GM19099 (cell line): ENCODE measurements around the gene KIF26A.

ENCODE experiments used
- POLR2A ChIP-seq: IDR thresholded peaks from 3 replicates; pipeline ENCODE4 v1.6.1; 2011; ENCODE audit warnings: low read depth; ENCODE audit not compliant: insufficient read length; ENCODE audit errors: extremely low read depth

KIF26A gene

DNA sequence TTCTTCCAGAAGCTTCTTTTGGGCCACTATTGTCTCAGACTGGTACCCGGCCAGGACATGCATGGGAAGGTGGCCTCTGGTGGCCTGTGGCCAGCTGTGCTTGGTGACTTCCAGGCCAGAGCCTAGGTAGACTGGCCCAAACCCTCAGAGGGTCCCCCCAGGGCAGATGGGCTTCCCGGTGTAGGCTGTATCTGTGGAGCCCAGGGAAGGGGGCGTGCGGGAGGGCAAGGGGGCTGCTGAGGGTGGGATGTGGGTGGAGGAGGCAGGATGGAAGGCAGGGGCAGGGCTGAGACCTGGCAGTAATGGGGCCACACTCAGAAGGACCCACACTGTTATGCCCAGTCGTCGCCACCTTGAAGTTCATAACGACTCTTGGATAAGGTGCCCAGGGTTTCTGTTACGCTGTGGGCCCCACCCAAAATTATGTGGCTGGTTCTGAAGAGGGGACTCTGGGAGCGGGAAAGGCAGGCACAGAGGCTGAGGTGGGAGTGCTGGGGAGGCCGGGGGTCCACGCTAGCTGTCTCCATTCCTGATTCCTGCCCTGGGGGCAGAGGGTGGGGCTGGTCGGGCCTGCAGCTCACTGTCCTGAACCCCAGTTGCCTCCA is 52.1 kb downstream of the KIF26A start:
- TF ChIP-seq POLR2A, result no peak

GRCh38 chr14:104191409-104191997 is 53.1 kb downstream of the KIF26A start:
- no peak for TF ChIP-seq POLR2A

GRCh38 chr14:104192146-104192882 is 53.9 kb downstream of the KIF26A start:
- TF ChIP-seq POLR2A, result no peak

DNA sequence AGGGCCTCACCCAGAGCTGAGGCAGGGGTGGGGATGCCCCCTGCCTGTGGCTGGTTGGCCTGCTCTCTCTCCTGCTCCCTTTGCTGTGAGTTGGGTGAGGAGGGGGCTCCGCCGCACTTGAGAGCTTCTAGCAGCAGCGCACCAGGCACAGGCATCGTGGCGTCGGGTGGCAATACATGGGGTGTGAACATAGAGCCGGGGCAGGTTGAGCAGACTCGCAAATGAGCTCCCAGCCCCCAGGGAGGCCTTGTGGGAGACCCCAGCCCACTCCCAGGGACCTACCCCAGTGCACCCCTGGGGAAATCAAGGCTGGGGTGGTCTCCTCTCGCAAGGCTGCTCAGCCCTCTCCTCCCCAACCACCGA is 54.5 kb downstream of the KIF26A start:
- TF ChIP-seq POLR2A, result no peak

GRCh38 chr14:104194016-104194415 is 55.6 kb downstream of the KIF26A start:
- TF ChIP-seq POLR2A, result no peak

DNA sequence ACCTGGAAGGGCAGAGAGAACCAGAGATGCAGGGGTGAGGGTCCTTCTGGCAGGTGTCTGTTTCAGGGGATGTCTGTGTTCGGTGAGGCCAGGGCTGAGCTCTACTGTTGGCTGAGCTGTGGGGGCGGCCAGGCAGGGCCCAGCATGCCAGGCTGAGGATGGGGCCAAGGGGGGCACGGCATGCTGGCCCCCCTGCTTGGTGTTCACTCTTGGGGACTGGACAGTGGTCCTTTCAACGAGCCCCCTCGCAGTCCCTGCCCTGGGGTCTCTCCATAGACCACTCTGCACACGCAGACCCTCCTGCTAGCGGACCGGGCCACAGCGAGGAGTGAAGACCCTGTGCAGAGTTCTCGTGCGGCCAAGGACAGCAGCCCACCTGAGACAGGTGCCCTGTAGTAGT is 56.3 kb downstream of the KIF26A start:
- TF ChIP-seq POLR2A, result no peak

DNA sequence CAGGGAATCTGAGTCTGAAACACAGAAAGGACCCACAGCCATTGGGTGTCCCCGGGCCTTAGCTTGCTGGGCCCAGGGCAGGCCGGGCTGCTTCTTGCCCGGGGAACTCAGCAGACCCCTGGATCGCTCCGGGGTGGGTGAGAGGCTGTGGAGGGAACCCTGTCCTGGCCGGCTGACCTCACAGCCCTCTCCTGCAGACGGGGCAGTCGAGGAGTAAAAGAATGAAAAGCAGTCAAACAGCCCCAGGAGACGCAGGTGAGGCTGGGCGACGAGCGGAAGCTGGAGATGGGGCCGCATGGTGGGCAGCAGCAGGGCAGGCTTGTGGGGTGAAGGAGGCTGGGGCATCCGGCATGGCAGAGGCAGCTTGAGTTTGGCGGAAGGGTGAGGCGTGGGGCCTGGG is 57.0 kb downstream of the KIF26A start:
- no peak for TF ChIP-seq POLR2A

DNA sequence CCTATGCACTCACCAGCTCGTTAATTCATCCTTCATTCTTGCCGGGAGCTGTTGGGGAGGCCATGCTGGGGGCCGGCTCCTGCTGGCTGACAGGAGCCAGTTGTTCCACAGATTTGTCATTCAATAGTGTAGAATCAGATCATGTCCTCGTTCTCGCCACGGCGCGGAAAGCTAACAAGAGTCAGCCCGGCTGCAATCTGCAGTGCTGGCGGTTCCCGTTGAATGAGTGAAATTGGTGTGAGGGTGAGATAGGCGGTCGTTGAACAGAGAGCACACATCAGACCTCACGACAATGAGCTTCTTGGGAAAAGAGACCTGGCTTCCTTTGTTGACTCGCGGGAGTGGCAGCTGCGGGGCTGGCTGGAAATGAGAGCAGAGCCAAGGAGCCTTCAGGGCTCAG is 57.5 kb downstream of the KIF26A start:
- TF ChIP-seq POLR2A, result no peak

DNA sequence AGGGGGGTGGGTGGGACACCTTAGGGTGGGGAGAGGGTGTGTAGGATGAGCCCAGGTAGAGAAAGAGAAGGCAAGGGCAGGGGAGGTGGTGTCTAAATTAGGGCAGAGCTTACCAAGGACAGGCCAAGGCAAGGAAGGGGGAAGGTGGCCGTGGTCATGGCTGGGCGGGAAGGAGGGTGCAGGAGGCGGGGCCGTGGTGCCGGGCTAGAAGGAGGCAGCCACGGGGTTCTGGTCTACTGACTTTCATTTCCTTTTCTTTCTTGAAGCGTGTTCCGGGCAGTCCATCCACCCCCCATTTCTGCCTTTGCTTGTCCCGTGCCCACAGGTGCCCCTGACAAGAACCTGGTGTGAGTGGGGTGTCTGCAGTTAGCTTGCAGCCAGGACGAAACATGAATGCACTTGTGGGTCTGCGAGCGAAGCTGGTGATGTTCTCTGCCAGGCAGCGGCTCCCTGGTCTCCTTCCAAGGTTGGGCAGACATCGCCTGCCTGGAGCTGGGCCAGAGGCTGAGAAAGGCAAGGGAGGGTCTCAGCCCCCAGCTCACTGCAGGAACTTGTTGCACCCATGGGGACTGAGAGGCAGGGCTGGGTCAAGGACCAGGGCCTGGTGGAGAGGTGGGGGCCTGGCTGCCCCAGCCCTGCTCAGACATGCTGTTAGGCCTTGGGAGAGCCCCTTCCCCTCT is 58.2 kb downstream of the KIF26A start:
- TF ChIP-seq POLR2A, result no peak

DNA sequence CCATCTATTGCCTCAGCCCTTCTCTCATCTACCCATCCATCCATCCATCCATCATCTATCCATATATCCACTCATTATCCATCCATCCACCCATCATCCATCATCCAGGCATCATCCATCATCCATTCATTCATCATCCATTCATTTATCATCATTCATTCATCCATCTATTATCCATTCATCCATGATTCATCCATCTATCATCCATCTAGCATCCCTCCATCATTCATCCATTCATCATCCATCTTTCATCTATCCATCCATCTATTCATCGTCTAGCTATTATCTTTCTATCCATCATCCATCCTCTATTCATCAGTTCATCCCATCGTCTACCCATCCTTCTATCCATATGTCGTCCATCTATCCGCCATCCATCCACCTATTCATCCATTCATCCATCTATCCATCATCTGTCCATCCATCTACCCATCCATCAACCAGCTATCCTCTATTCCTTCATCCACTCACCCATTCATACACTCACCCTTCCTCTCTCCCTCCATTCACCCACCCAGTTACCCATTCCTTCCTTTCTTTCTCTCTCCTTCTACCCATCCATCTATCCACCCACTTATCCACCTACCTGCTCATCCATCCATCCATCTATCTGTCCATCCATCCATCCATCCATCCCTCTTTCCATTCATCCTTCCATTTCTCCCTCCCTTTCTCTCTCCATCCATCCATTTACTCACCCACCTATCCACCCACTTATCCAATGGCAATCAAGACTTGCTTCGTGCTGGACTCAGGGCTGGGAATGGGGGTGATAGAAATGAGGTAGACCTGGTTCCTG is 59.3 kb downstream of the KIF26A start:
- TF ChIP-seq POLR2A, result no peak

GRCh38 chr14:104199266-104199895 is 61.0 kb downstream of the KIF26A start:
- TF ChIP-seq POLR2A, result no peak

- no peak for TF ChIP-seq POLR2A
Observed at GRCh38 chr14:104200106-104200505, 61.7 kb downstream of the KIF26A start.

GRCh38 chr14:104200591-104200990 is 62.2 kb downstream of the KIF26A start:
- TF ChIP-seq POLR2A, result no peak

- no peak for TF ChIP-seq POLR2A
Observed at GRCh38 chr14:104201063-104201462, 62.7 kb downstream of the KIF26A start.
